WTC11 (cell line): ENCODE results near the gene EIF1AD. TPM values are rescaled to one million over a fixed set of nuclear protein-coding genes. Genes with fewer than 3 reads are reported as not detected.

ENCODE experiments used
- ATAC-seq: fragments of 200-7000 bp; cut with Tn5 transposase; 2 replicates; pipeline ENCODE4 v1.10.0; 2021; ENCODE audit warnings: mild to moderate bottlenecking, moderate library complexity
- CTCF ChIA-PET: fragments of 300-600 bp; sonication (Branson Sonifier 250); formaldehyde crosslinking; loops from one replicate; lab custom pipeline; 2021; ENCODE audit warnings: antibody characterized with exemption; lab: Charles Lee
- POLR2A ChIA-PET: fragments of 350-600 bp; sonication (Branson Sonifier 250); formaldehyde crosslinking; loops from one replicate; lab custom pipeline; 2021; ENCODE audit warnings: antibody characterized with exemption; lab: Charles Lee
- DNase-seq: peaks from one replicate; pipeline ENCODE4 v3.0.0; 2021; ENCODE audit warnings: low spot score
- H3K27ac Mint-ChIP-seq: 2 replicates; pipeline ENCODE4 v1.8.0; 2021; ENCODE audit warnings: mixed read lengths
- H3K27me3 Mint-ChIP-seq: 2 replicates; pipeline ENCODE4 v1.8.0; 2021; ENCODE audit warnings: low read depth, mild to moderate bottlenecking, moderate library complexity, mixed read lengths
- H3K36me3 Mint-ChIP-seq: 2 replicates; pipeline ENCODE4 v1.8.0; 2021; ENCODE audit warnings: mixed read lengths
- H3K4me1 Mint-ChIP-seq: 2 replicates; pipeline ENCODE4 v1.8.0; 2022; ENCODE audit warnings: mixed read lengths
- H3K4me3 Mint-ChIP-seq: 2 replicates; pipeline ENCODE4 v1.8.0; 2021; ENCODE audit warnings: mild to moderate bottlenecking, moderate library complexity, mixed read lengths
- H3K9me3 Mint-ChIP-seq: 2 replicates; pipeline ENCODE4 v1.8.0; 2021; ENCODE audit warnings: mixed read lengths
- ATF6 ChIP-seq: sonication (generic); formaldehyde crosslinking; IDR thresholded peaks from 2 replicates; pipeline ENCODE4 v1.8.1; 2023; ENCODE audit warnings: mild to moderate bottlenecking, missing genetic modification reagents
- E2F1 ChIP-seq: sonication (generic); formaldehyde crosslinking; IDR thresholded peaks from 2 replicates; pipeline ENCODE4 v1.8.0; 2022; ENCODE audit warnings: mild to moderate bottlenecking, missing genetic modification reagents
- ESRRA ChIP-seq: sonication (generic); formaldehyde crosslinking; IDR thresholded peaks from 2 replicates; pipeline ENCODE4 v1.8.1; 2022; ENCODE audit warnings: mild to moderate bottlenecking, missing genetic modification reagents, borderline replicate concordance
- FOXJ3 ChIP-seq: sonication (generic); formaldehyde crosslinking; IDR thresholded peaks from 2 replicates; pipeline ENCODE4 v1.9.0; 2021; ENCODE audit warnings: missing genetic modification reagents, mild to moderate bottlenecking, borderline replicate concordance
- FOXP4 ChIP-seq: sonication (generic); formaldehyde crosslinking; IDR thresholded peaks from 2 replicates; pipeline ENCODE4 v1.8.0; 2022; ENCODE audit warnings: mild to moderate bottlenecking, missing genetic modification reagents
- HMGA2 ChIP-seq: fragments of 250-450 bp; sonication (Bioruptor Pico); IDR thresholded peaks from 2 replicates; pipeline ENCODE4 v1.4.0; 2021; ENCODE audit warnings: mild to moderate bottlenecking, moderate library complexity
- IRF2 ChIP-seq: sonication (generic); formaldehyde crosslinking; IDR thresholded peaks from 2 replicates; pipeline ENCODE4 v1.8.0; 2022; ENCODE audit warnings: low read depth, missing genetic modification reagents, borderline replicate concordance
- MAX ChIP-seq: sonication (generic); formaldehyde crosslinking; IDR thresholded peaks from 2 replicates; pipeline ENCODE4 v1.8.0; 2022; ENCODE audit warnings: mild to moderate bottlenecking, missing genetic modification reagents
- NR1H2 ChIP-seq: sonication (generic); formaldehyde crosslinking; IDR thresholded peaks from 2 replicates; pipeline ENCODE4 v1.9.0; 2021; ENCODE audit warnings: mild to moderate bottlenecking, moderate library complexity, missing genetic modification reagents
- PRDM15 ChIP-seq: sonication (generic); formaldehyde crosslinking; IDR thresholded peaks from 2 replicates; pipeline ENCODE4 v1.8.0; 2022; ENCODE audit warnings: missing genetic modification reagents
- STAT6 ChIP-seq: sonication (generic); formaldehyde crosslinking; conservative IDR thresholded peaks from 2 replicates; pipeline ENCODE4 v1.8.1; 2023; ENCODE audit warnings: mild to moderate bottlenecking, low read depth, missing genetic modification reagents, moderate library complexity
- TEAD4 ChIP-seq: sonication (generic); formaldehyde crosslinking; IDR thresholded peaks from 2 replicates; pipeline ENCODE4 v1.8.0; 2022; ENCODE audit warnings: mild to moderate bottlenecking, missing genetic modification reagents
- ZBTB43 ChIP-seq: sonication (generic); formaldehyde crosslinking; IDR thresholded peaks from 2 replicates; pipeline ENCODE4 v1.8.1; 2023; ENCODE audit warnings: mild to moderate bottlenecking, missing genetic modification reagents
- ZNF263 ChIP-seq: sonication (generic); formaldehyde crosslinking; IDR thresholded peaks from 2 replicates; pipeline ENCODE4 v1.8.1; 2022; ENCODE audit warnings: low read depth, mild to moderate bottlenecking, moderate library complexity, missing genetic modification reagents
- ZNF281 ChIP-seq: sonication (generic); formaldehyde crosslinking; IDR thresholded peaks from 2 replicates; pipeline ENCODE4 v1.8.0; 2023; ENCODE audit warnings: mild to moderate bottlenecking, missing genetic modification reagents
- ZNF396 ChIP-seq: fragments of 250-450 bp; sonication (Bioruptor Pico); IDR thresholded peaks from 2 replicates; pipeline ENCODE4 v1.8.0; 2021; ENCODE audit warnings: mild to moderate bottlenecking, moderate library complexity, borderline replicate concordance
- ZNF423 ChIP-seq: fragments of 250-450 bp; sonication (Bioruptor Pico); IDR thresholded peaks from 2 replicates; pipeline ENCODE4 v2.1.2; 2022; ENCODE audit warnings: mild to moderate bottlenecking, moderate library complexity
- total RNA-seq: library from RNA; stranded (reverse); gene quantifications from 3 replicates; pipeline ENCODE4 v1.2.3, GENCODE V29; 2021

Gene EIF1AD
- total RNA-seq, 1 experiment from 2014 or later: 37.6 TPM

- TF ChIP-seq PRDM15 (no peak), ATF6 (CRISPR knock-in tag) (no peak), ZNF263 (no peak), FOXJ3 (CRISPR knock-in tag) (no peak), IRF2 (CRISPR knock-in tag) (no peak), ZNF423 (CRISPR knock-in tag) (no peak), HMGA2 (CRISPR knock-in tag) (no peak), TEAD4 (CRISPR knock-in tag) (no peak), ZNF281 (CRISPR knock-in tag) (no peak), ZNF396 (CRISPR knock-in tag) (no peak)
Observed at GRCh38 chr11:66051371-66051765, 49.4 kb upstream of the EIF1AD start (continued).

- POLR2A ChIA-PET: interaction anchor here (1.5 to 1.9 kb wide), 2 partner anchors 162 to 217 kb away, joined by 6 read pairs; partner anchors contain the start of gene FIBP
- no peak for DNase-seq
- CTCF ChIA-PET: interaction anchor here (1.2 to 4.2 kb wide), 7 partner anchors 19 to 271 kb away, joined by 3 to 35 read pairs (median 4); partner anchors contain the start of genes FIBP and PACS1
- H3K36me3 Mint-ChIP-seq: peaks cover 21% of the 10 kb centered on the region
- no peaks in the 10 kb centered on the region for H3K27me3 Mint-ChIP-seq
- H3K27ac Mint-ChIP-seq: peak overlapping the region; percentile 97
- H3K4me1 Mint-ChIP-seq: peaks cover 37% of the 10 kb centered on the region
- no peak for ATAC-seq
- peak overlapping the region; percentile 100 for H3K4me3 Mint-ChIP-seq
- no peaks in the 10 kb centered on the region for H3K9me3 Mint-ChIP-seq
- no peak for TF ChIP-seq NR1H2 (CRISPR knock-in tag)
- no peak for TF ChIP-seq ESRRA
- TF ChIP-seq STAT6: no peak
- TF ChIP-seq E2F1 (CRISPR knock-in tag): no peak
- TF ChIP-seq MAX (CRISPR knock-in tag): no peak
- TF ChIP-seq TEAD4 (CRISPR knock-in tag): no peak
- TF ChIP-seq ZBTB43 (CRISPR knock-in tag): no peak
- TF ChIP-seq FOXP4 (CRISPR knock-in tag): no peak
- no peak for TF ChIP-seq HMGA2 (CRISPR knock-in tag)
Observed at GRCh38 chr11:66050581-66051231, 48.7 kb upstream of the EIF1AD start.
